HL-60 (cell line): ENCODE measurements around the gene P2RX5.

Experiments
- GABPA ChIP-seq: IDR thresholded peaks from 2 replicates; pipeline ENCODE4 v1.6.1; 2012; ENCODE audit warnings: low read depth
- POLR2AphosphoS5 ChIP-seq: IDR thresholded peaks from 2 replicates; pipeline ENCODE4 v1.6.1; 2012; ENCODE audit warnings: low read depth
- TF ChIP-seq, protein P1 (sequence below): IDR thresholded peaks from one replicate; pipeline ENCODE4 v1.5.1; 2011; ENCODE audit warnings: low read length, control low read depth, inconsistent platforms; ENCODE audit not compliant: insufficient read depth
- TF ChIP-seq, protein P2 (sequence below): IDR thresholded peaks from 2 replicates; pipeline ENCODE4 v1.6.1; 2012; ENCODE audit warnings: low read depth; ENCODE audit not compliant: insufficient replicate concordance

- TF ChIP-seq, protein P1, sequence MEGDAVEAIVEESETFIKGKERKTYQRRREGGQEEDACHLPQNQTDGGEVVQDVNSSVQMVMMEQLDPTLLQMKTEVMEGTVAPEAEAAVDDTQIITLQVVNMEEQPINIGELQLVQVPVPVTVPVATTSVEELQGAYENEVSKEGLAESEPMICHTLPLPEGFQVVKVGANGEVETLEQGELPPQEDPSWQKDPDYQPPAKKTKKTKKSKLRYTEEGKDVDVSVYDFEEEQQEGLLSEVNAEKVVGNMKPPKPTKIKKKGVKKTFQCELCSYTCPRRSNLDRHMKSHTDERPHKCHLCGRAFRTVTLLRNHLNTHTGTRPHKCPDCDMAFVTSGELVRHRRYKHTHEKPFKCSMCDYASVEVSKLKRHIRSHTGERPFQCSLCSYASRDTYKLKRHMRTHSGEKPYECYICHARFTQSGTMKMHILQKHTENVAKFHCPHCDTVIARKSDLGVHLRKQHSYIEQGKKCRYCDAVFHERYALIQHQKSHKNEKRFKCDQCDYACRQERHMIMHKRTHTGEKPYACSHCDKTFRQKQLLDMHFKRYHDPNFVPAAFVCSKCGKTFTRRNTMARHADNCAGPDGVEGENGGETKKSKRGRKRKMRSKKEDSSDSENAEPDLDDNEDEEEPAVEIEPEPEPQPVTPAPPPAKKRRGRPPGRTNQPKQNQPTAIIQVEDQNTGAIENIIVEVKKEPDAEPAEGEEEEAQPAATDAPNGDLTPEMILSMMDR = no peak
- no peak for TF ChIP-seq POLR2AphosphoS5
- no peak for TF ChIP-seq GABPA
- TF ChIP-seq, protein P2, sequence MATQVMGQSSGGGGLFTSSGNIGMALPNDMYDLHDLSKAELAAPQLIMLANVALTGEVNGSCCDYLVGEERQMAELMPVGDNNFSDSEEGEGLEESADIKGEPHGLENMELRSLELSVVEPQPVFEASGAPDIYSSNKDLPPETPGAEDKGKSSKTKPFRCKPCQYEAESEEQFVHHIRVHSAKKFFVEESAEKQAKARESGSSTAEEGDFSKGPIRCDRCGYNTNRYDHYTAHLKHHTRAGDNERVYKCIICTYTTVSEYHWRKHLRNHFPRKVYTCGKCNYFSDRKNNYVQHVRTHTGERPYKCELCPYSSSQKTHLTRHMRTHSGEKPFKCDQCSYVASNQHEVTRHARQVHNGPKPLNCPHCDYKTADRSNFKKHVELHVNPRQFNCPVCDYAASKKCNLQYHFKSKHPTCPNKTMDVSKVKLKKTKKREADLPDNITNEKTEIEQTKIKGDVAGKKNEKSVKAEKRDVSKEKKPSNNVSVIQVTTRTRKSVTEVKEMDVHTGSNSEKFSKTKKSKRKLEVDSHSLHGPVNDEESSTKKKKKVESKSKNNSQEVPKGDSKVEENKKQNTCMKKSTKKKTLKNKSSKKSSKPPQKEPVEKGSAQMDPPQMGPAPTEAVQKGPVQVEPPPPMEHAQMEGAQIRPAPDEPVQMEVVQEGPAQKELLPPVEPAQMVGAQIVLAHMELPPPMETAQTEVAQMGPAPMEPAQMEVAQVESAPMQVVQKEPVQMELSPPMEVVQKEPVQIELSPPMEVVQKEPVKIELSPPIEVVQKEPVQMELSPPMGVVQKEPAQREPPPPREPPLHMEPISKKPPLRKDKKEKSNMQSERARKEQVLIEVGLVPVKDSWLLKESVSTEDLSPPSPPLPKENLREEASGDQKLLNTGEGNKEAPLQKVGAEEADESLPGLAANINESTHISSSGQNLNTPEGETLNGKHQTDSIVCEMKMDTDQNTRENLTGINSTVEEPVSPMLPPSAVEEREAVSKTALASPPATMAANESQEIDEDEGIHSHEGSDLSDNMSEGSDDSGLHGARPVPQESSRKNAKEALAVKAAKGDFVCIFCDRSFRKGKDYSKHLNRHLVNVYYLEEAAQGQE = no peak
Measured at GRCh38 chr17:3636908-3637373, 59.0 kb downstream of the P2RX5 start.
